Choroid plexus epithelial cell (primary cell): ENCODE measurements around the gene TECPR1.

ENCODE experiments used
- DNase-seq: peaks from one replicate; pipeline ENCODE4 v3.0.0-alpha.2; 2010; ENCODE audit warnings: low read depth
- H3K4me3 ChIP-seq: 2 replicates; pipeline ENCODE4 v1.5.1; 2011; ENCODE audit warnings: low read depth, mild to moderate bottlenecking, control low read depth, low read length, moderate library complexity
- CTCF ChIP-seq: conservative IDR thresholded peaks from 2 replicates; pipeline ENCODE4 v1.5.1; 2011; ENCODE audit warnings: low read depth, mild to moderate bottlenecking, control low read depth, inconsistent platforms, low read length, moderate library complexity

Gene TECPR1

GRCh38 chr7:98276241-98276761, 24.3 kb upstream of the TECPR1 start:
- H3K4me3 ChIP-seq, result no peak overlapping the region
- DNase-seq, result peak; percentile 94
- no peak for TF ChIP-seq CTCF

GRCh38 chr7:98267303-98267702, 15.3 kb upstream of the TECPR1 start:
- H3K4me3 ChIP-seq, result no peak overlapping the region
- TF ChIP-seq CTCF, result no peak
- no peak for DNase-seq

- TF ChIP-seq CTCF, result peak; percentile 52
Measured at GRCh38 chr7:98266840-98267239, 14.8 kb upstream of the TECPR1 start.

GRCh38 chr7:98265841-98266271, 13.8 kb upstream of the TECPR1 start:
- TF ChIP-seq CTCF, result no peak
- no peak overlapping the region for H3K4me3 ChIP-seq
- peak; percentile 78 for DNase-seq

More at GRCh38 chr7:98266840-98267239, 14.8 kb upstream of the TECPR1 start:
- DNase-seq, result peak; percentile 45
- no peak overlapping the region for H3K4me3 ChIP-seq

GRCh38 chr7:98257701-98258100, 5.7 kb upstream of the TECPR1 start:
- no peak overlapping the region for H3K4me3 ChIP-seq
- no peak for TF ChIP-seq CTCF
- DNase-seq, result no peak

GRCh38 chr7:98256431-98256830, 4.4 kb upstream of the TECPR1 start:
- no peak for DNase-seq
- H3K4me3 ChIP-seq, result no peak overlapping the region
- TF ChIP-seq CTCF, result no peak

GRCh38 chr7:98254951-98255610, 3.0 kb upstream of the TECPR1 start:
- DNase-seq, result peak; percentile 17
- no peak overlapping the region for H3K4me3 ChIP-seq
- no peak for TF ChIP-seq CTCF
